Activated CD8-positive, alpha-beta T cell treated with anti-CD3 and anti-CD28 coated beads, Interleukin-2, amount 10 ng/mL, durations not matched to agents 7 days and 5 days (primary cell): Measurements from ENCODE around the gene PIK3CD. TPM values are rescaled to one million over a fixed set of nuclear protein-coding genes. Genes with fewer than 3 reads are reported as not detected.

ENCODE experiments used
- total RNA-seq, 2 experiments: library from RNA; stranded (reverse); gene quantifications; one replicate each; pipeline ENCODE4 v1.2.3, GENCODE V29; 2021

The PIK3CD gene
- total RNA-seq, 2 experiments from 2014 or later: 283 to 285 TPM

Other genes with a start within 250 kb of the PIK3CD start
- 1 to 10 TPM; 4.1 to 4.4 TPM for gene SLC25A33, start 112.3 kb upstream of the PIK3CD start, total RNA-seq
- 10 to 100 TPM; 21.1 to 23.2 TPM for gene TMEM201, start 62.8 kb upstream of the PIK3CD start, total RNA-seq
- gene CLSTN1, start 172.2 kb downstream of the PIK3CD start, total RNA-seq: 10 to 100 TPM; 91.1 to 96.8 TPM